ENCODE measurements around the gene ELOVL1.

ELOVL1 gene

DNA sequence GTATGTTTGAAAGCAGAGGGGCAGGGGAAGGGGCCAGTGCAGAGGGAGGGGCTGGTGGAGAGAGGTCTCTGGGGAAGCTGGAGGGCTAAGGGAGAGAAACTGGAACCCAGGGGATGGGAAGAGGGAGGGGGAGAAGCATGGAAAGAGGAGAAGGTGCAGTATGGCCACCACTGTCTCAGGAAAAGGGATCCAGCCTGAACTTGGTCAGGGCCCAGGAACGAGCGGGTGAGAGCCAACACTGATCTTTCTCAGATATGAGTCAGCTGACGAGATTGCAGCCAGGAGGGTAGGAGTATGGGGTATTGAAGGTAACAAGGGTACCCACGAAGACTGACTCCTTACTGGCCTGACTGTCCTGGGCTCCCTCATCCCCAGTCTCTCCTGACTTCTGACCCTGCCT, 49.0 kb downstream of the ELOVL1 start:
- Histone ChIP-seq H3K27me3 (ENCODE audit: low read length) (no peaks in the 10 kb centered on the region), H3K27ac (ENCODE audit: low read depth, low read length) (no peak overlapping the region), H3K79me2 (ENCODE audit: insufficient read depth, low read length) (no peaks in the 10 kb centered on the region), H3K4me2 (ENCODE audit: low read depth, low read length, poor library complexity, severe bottlenecking) (no peak overlapping the region), H3K36me3 (ENCODE audit: low read length) (no peaks in the 10 kb centered on the region), H3F3A (ENCODE audit: insufficient read depth) (no peaks in the 10 kb centered on the region), H3K9me3 (ENCODE audit: insufficient read depth, low read length) (no peaks in the 10 kb centered on the region), H3K4me3 (ENCODE audit: insufficient read depth, low read length, poor library complexity, severe bottlenecking) (no peak overlapping the region), H4K20me1 (ENCODE audit: low read depth, low read length) (no peaks in the 10 kb centered on the region), H2AFZ (ENCODE audit: low read depth, low read length, severe bottlenecking) (no peak overlapping the region), H3K9ac (ENCODE audit: low read length) (no peak overlapping the region), H3K9me2 (replicated peaks; ENCODE audit: insufficient read depth, low read length) (no peaks in the 10 kb centered on the region)
- TF ChIP-seq, protein P1, sequence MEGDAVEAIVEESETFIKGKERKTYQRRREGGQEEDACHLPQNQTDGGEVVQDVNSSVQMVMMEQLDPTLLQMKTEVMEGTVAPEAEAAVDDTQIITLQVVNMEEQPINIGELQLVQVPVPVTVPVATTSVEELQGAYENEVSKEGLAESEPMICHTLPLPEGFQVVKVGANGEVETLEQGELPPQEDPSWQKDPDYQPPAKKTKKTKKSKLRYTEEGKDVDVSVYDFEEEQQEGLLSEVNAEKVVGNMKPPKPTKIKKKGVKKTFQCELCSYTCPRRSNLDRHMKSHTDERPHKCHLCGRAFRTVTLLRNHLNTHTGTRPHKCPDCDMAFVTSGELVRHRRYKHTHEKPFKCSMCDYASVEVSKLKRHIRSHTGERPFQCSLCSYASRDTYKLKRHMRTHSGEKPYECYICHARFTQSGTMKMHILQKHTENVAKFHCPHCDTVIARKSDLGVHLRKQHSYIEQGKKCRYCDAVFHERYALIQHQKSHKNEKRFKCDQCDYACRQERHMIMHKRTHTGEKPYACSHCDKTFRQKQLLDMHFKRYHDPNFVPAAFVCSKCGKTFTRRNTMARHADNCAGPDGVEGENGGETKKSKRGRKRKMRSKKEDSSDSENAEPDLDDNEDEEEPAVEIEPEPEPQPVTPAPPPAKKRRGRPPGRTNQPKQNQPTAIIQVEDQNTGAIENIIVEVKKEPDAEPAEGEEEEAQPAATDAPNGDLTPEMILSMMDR (IDR thresholded peaks at IDR 0.05; ENCODE audit: insufficient read depth, low read length, poor library complexity, severe bottlenecking), result no peak
- no peak for TF ChIP-seq EZH2phosphoT487 (conservative IDR thresholded peaks at IDR 0.05; ENCODE audit: low read length)

- TF ChIP-seq, protein P1 (IDR thresholded peaks at IDR 0.05; ENCODE audit: insufficient read depth, low read length, poor library complexity, severe bottlenecking), result no peak
- no peak for TF ChIP-seq EZH2phosphoT487 (conservative IDR thresholded peaks at IDR 0.05; ENCODE audit: low read length)
Measured at GRCh38 chr1:43317817-43318471, 49.9 kb downstream of the ELOVL1 start.

DNA sequence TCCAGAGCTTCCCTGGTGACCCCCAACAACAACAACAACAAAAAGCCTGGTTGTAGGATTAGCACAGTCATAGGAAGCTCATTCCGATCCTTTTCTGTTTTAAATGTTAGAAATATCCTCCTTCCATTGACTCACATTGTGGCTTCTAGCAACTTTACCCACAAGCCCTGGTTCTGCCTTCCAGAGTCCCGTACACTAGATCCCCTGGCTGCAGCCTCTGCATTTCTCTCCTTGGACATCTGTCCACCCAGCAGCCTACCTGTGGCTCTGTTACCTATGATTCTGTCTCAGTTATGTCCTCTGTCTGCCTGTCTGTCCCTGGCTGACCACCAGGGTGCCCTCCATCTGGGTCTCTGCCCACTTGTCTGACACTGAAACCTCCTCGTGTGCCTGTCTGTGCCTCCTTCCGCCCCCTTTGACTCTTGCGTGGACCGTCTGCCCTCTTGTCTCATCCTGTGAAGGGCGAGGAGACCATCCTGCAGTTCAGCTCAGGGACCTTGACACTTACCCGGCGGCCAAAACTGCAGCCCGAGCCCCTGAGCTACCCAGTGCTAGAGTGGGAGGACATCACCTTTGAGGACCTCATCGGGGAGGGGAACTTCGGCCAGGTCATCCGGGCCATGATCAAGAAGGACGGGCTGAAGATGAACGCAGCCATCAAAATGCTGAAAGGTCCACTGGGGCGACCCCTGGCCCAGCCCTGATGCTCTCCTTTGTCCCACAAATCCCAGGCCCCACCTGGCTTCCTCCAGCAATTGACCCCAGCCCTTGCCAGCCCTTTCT, 50.9 kb downstream of the ELOVL1 start:
- Histone ChIP-seq H3K27ac (ENCODE audit: low read depth, low read length) (no peak overlapping the region), H3K36me3 (ENCODE audit: low read length) (no peaks in the 10 kb centered on the region), H3F3A (ENCODE audit: insufficient read depth) (no peaks in the 10 kb centered on the region), H3K79me2 (ENCODE audit: insufficient read depth, low read length) (no peaks in the 10 kb centered on the region), H2AFZ (ENCODE audit: low read depth, low read length, severe bottlenecking) (no peak overlapping the region), H3K9ac (ENCODE audit: low read length) (no peak overlapping the region), H3K9me3 (ENCODE audit: insufficient read depth, low read length) (no peaks in the 10 kb centered on the region), H3K4me2 (ENCODE audit: low read depth, low read length, poor library complexity, severe bottlenecking) (no peak overlapping the region), H3K4me3 (ENCODE audit: insufficient read depth, low read length, poor library complexity, severe bottlenecking) (no peak overlapping the region), H3K27me3 (ENCODE audit: low read length) (no peaks in the 10 kb centered on the region), H3K9me2 (replicated peaks; ENCODE audit: insufficient read depth, low read length) (no peaks in the 10 kb centered on the region), H4K20me1 (ENCODE audit: low read depth, low read length) (no peaks in the 10 kb centered on the region)
- no peak for TF ChIP-seq EZH2phosphoT487 (conservative IDR thresholded peaks at IDR 0.05; ENCODE audit: low read length)
- TF ChIP-seq, protein P1 (IDR thresholded peaks at IDR 0.05; ENCODE audit: insufficient read depth, low read length, poor library complexity, severe bottlenecking), result no peak

More at GRCh38 chr1:43317817-43318471, 49.9 kb downstream of the ELOVL1 start:
- H3F3A ChIP-seq (ENCODE audit: insufficient read depth), result no peaks in the 10 kb centered on the region
- no peaks in the 10 kb centered on the region for H3K79me2 ChIP-seq (ENCODE audit: insufficient read depth, low read length)
- H3K9ac ChIP-seq (ENCODE audit: low read length), result no peak overlapping the region
- no peak overlapping the region for H3K27ac ChIP-seq (ENCODE audit: low read depth, low read length)
- no peak overlapping the region for H3K4me3 ChIP-seq (ENCODE audit: insufficient read depth, low read length, poor library complexity, severe bottlenecking)
- H3K27me3 ChIP-seq (ENCODE audit: low read length), result no peaks in the 10 kb centered on the region
- H3K4me2 ChIP-seq (ENCODE audit: low read depth, low read length, poor library complexity, severe bottlenecking), result no peak overlapping the region
- no peaks in the 10 kb centered on the region for H4K20me1 ChIP-seq (ENCODE audit: low read depth, low read length)
- H2AFZ ChIP-seq (ENCODE audit: low read depth, low read length, severe bottlenecking), result no peak overlapping the region
- no peaks in the 10 kb centered on the region for H3K9me2 ChIP-seq (replicated peaks; ENCODE audit: insufficient read depth, low read length)
- H3K9me3 ChIP-seq (ENCODE audit: insufficient read depth, low read length), result no peaks in the 10 kb centered on the region
- no peaks in the 10 kb centered on the region for H3K36me3 ChIP-seq (ENCODE audit: low read length)
